CD4-positive, alpha-beta T cell treated with Interleukin-4 for 1 hour (primary cell): ENCODE results near the gene RAP2B.
"Not testable (repeated sequence)": the region's sequence is repeated elsewhere in the genome, so short reads cannot be mapped to it uniquely, and the experiment has no call there.

Source experiments
- DNase-seq, 2 donors: peaks; one replicate each; pipeline ENCODE4 v3.0.0-alpha.2; 2020 to 2022

RAP2B gene

DNA sequence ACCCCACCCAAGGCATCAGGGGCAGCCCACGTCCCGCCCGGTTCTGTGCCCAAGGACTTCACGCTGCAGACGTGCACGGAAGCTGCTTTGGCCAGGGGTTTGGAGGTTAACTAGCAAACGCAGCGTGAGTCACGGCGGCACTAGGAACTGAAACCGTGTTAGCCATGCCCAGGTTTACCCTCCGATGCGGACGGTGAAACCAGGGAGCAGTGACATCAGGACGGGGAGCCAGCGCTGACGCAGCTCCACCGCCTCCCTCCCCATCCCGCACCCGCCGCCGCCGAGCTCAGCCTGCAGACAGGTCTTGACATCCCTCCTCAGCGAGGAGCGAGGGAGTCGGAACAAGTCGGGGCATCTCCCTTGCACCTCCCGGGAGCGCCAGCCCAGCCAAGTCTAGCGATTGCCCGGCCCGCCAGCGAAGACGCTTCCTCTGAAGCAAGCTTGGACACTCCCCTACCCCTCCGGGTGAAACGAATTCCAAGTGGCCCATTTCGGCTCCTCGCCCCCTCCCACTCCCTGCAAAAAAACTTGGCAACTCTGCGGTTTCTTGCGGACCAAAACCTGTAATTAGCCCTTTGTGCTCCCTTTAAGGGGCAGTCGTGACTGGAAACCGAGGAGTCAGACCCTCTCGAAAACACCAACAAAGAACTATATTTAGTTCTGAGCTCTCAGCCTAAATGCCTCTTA is 1.4 kb upstream of the RAP2B start:
- peak; percentile 72 to 85 for DNase-seq

DNA sequence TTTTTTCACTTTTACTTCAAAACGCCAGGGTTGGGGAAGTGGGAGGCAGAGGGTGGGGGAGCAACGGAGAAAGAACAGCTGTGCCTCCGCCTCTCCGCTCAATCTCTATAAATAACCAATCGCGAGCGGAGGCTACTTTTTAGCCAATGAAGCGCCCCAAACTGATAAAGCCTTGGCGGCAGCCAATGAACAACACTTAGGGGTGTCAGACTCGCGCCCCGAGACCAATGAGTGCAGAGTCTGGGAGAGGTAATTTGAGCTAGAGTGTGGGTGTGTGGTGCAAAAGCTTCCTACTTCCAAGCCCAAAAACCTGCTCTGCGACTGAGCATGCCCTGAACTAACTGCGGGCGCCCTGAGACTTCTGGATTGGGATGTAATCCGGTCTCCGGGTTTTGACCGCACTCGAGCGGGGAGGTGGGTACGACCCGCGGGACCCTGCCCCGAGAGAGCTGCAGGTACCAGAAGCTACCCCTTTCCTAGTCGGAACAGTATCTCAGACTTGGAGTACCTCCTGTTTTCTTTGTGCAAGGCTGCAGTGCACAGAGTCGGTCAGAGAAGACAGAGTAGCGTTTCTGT is 800 bp upstream of the RAP2B start:
- peak; percentile 95 to 96 for DNase-seq

DNA sequence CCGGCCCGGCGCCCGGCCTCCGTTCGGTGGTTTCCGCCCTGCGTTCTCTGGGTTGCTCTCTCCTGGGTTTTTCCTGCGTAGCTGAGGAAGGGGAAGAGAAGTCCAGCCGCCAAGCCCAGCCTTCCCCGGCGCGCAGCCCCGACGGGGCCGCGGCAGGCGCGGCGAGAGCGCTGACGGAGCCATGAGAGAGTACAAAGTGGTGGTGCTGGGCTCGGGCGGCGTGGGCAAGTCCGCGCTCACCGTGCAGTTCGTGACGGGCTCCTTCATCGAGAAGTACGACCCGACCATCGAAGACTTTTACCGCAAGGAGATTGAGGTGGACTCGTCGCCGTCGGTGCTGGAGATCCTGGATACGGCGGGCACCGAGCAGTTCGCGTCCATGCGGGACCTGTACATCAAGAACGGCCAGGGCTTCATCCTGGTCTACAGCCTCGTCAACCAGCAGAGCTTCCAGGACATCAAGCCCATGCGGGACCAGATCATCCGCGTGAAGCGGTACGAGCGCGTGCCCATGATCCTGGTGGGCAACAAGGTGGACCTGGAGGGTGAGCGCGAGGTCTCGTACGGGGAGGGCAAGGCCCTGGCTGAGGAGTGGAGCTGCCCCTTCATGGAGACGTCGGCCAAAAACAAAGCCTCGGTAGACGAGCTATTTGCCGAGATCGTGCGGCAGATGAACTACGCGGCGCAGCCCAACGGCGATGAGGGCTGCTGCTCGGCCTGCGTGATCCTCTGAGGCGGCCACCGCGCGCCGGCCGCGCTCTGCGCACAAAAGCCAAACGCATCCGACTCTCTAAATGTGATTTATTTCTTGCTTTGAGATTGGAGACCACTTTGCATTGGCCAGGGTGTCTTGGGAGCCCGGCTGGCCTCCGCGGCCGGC is 727 bp downstream of the RAP2B start:
- peak; percentile 25 to 40 for DNase-seq

DNA sequence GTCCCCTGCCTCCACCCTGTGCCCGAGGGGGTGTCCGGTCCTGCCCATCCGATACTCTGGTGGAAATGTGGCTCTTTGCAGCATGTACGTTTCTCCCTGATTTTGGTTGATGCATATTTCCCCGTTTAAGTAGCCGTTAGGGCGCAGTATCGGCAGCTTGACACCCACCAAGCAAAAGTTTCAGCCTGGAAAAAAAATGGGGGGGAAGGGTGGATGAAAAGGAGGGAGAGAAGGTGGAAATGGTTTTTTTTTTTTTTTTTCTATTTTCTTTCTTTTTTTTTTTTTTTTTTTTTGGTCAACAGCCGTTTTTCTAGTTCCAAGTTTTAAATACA is 1.3 kb downstream of the RAP2B start:
- no peak for DNase-seq

DNA sequence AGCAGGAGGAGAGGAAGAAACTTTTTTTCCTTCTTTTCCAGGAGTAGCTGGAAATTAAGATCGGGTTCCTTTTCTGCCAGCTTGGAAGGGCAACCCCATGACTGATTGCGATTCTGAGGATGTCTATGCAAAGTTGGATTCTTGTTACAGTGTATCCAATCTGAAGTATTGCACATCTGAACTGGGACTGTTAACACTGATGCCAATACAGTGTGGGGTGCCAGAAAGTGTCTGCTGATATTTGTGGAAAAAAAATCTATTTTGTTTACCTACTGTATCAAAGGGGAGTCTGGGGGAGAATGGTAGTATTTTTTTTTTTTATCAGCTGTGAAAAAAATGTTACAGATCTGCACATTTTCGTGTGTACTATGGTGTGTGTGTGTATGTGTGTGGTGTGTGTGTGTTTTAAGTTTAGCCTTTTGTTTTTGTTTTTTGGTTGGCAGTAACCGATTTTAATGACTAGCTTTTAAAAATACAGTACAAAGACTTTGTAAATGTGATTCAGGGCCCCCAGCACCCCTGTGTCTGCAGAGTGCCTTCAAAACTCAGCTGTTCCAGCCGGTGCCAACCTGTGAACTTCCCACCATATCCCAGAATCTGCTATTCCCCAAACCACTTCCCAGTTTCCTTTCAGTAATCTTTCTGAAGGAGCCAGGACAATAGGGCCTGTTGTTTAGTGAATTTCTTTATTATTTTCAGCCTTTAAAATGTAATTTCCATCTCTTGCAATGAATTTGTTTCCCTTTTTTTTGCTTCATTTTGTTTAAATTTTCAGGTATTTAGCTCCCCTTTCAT is 1.9 kb downstream of the RAP2B start:
- peak in 1 of 2 donors; percentile 12 for DNase-seq

DNA sequence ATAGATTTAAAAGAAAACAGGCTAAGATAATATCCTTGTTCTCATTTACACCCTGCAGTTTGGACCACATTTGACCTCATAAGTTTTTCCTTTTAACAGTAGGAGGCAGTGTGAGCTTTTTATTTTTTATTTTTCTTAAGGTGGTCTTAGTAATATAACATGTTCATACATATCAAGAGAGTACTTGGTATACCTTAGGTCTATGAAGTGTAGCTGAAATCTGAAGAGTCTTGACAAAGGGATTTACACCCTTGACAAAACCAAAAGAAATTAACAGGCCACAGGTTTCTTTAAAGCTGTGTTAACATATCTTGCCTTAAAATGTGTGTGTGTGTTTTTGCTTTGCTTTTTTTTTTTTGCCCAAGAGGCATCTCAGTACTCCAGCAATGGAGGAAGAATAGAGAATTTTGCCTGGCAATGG is 3.2 kb downstream of the RAP2B start:
- DNase-seq: peak in 1 of 2 donors; percentile 80

DNA sequence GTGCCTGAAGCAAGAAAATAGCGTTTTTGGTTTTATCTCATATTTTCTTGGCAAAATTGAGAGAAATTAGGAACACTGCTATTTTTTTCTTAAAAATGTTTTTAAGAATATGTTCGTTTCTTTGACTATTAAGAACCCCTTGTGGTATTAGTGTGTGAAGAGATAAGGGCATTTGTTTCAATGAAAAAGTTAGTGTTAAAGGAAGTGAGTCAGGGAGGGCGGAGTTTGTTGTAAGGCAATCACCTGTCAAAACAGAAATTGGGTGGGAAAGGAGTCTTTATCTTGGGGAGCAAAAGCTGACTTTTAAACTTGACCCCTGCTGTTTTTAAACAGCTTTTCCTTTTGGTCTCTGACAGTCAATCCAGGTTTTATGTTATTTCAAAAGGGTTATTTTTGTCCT is 4.2 kb downstream of the RAP2B start:
- DNase-seq: peak; percentile 22 to 66

DNA sequence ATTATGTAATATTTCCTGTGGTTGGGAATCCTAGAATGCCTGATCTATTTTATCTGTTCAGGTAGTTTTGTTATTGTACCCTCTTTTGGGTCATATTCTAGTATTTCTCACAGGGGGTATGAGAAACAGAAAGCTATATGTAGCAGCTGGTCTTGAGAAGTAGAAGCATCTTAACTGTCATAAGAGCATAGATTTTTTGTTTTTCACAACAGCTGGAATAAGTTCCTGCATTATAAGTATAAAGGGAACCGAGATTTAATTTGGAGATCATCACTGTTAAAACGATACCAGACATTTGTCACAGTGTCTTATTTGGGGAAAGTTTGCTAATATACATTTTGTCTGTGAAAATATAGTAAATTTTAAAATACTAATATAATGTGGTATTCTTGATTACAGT is 4.8 kb downstream of the RAP2B start:
- DNase-seq: no peak

DNA sequence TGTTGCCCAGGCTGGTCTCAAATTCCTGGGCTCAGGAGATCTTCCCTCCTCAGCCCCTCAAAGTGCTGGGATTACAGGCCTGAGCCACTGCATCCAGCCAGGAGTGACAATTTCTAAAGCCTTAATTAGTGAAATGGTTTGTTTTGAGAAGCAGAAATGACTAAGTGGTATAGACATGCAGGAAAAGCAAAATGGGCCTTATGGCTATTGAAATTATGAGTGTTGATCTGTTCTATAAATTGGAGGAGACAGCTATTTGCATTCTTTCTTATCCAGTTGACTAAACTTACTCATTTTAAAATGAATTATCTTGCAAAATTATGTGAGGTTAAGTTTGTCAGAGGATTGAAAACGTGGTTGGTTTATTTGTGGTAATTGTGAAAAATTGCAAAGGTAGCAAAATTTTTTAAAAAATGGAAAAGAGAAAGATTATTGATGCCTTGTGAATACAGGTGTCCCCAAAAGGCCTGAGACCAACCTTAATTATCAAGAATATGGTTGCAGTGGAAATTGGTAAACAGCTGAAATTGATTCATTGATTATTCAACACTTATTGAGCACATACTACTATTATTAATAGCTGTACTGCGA is 7.9 kb downstream of the RAP2B start:
- no peak for DNase-seq

DNA sequence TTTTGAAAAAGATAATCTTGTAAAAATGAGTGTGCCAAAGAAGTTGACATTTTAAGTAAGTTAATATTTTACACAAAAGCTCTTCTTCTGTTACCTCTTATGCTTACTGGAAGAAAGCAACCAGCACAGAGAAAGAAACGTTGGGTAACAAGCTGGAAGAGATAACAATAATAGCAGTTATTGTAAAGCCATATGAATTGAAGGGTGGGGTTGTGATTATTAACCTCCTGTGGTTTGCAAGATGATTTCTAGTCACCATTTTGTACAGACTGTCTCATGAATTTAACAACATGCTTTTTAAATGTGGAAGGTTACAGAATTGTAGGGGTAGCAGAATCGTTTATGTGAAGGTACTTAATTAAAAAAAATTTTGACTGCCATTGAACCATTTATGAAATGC is 9.2 kb downstream of the RAP2B start:
- DNase-seq: no peak

DNA sequence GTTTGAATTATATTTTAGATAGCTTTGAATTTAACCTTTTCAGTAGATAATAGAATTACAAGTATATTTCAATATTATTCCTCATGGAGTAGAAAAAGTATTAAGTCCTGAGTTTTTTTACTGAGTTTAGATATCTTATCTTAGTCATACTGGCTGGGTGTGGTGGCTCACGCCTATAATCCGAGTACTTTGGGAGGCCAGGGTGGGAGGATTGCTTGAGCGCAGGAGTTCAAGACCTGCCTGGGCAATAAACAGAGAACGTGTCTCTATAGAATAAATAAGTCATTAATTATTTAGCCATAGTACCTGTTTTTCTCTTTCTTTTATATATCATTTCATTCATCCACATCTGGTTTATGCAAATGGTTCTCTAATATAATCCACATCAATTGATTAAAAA is 9.9 kb downstream of the RAP2B start:
- no peak for DNase-seq

DNA sequence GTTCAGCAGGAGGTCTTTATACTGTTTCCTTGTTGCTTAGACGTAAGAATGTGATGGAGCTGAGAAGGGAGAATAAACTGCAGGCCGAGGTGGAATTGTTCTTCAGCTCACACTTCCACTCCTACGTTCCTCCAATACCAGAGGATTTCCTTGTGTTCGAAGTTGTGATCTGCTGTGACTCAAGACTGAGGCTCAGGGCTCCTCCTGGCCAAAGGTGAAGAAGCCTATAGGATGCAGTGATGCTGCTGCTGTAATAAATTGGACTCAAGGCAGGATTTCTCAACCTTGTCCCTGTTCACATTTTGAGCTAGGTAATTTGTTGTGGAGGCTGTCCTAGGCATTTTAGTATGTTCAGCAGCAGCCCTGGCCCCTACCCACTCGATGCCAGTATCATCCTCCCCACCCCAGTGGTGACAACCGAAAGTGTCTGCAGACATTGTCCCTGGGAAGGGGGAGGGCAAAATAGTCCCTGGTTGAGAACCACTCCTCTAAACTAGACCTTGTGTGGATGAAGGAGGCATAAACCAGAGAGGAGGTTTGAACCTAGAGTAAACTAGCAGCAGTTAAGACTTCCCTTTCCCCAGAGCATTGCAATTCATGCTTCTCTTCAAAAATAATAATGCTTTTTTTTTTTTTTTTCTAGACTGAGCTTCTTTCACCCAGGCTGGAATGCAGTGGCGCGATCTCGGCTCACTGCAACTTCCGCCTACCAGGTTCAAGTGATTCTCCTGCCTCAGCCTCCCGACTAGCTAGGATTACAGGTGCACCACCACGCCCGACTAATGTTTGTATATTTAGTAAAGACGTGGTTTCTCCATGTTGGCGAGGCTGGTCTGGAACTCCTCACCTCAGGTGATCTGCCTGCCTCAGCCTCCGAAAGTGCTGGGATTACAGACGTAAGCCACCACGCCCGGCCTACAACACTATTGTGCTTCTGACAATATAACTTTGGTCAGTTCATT is 11.1 kb downstream of the RAP2B start:
- DNase-seq: no peak

DNA sequence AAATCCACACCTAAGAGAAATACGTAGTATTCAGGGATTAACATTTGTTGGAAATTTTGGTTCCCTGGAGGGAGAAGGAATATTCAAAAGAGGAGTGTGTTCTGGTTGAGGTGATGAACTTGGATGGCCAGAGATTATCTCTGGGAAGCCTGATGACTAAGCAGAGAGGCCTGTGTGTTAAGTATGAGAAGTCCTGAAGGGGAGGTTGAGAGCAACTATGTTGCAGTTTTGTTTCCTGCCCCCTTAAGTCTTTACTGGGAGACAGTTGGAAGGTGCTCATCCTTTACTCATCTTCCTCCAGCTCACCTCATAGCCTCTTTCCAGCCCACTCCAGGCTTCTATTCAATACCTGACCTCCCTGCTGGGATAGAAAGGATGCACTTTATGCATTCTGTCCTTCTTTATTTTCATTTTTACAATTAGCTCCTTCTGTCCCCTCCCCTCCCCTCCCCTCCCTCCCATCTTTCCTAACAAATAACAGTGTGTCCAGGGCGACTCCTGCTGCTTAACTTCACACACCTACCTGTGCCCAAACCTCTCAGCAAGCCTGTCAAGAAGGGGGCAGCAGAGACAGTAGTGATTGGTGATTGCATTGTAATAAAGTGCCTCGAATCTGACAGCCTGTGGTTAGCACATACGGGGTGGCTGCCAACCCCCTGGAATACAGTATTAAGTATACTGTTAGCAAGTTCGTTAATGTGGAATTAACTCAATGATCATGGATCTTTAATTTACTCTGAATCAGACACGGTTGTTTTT is 11.9 kb downstream of the RAP2B start:
- peak; percentile 22 to 45 for DNase-seq

DNA sequence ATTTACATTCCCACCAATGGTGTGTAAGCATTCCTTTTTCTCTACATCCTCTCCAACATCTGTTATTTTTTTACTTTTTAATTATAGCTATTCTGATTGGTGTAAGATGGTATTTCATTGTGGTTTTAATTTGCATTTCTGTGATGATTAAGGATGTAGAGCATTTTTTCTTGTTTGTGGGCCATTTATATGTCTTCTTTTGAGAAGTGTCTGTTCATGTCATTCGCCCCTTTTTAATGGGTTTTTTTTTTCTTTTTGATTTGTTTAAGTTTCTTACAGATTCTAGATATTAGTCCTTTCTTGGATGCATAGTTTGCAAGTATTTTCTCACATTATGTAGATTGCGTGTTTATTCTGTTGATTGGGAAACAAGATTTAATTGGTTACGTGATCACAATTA is 14.2 kb downstream of the RAP2B start:
- DNase-seq: no peak

DNA sequence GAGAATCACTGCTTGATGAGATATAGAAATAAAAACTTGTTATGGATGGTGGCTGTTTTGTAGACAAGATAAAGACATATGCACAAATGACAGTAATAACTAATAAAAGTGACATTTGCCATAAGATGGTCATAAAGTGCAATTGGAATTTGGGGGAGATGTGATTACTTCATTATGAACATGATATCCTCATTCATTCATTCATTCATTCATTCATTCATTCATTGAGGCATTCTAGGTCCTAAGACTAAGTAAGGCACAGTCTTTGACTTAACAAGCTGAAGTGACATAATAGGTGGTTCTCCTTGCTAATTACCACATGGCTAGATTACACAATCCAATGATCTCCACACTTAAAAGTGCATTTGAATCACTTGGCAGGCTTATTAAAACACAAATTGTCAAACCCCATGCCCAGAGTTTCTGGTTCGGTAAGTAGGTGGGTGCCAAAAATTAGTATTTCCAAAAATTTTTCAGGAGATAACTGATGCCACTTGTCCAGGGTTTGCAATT is 18.9 kb downstream of the RAP2B start:
- DNase-seq: no peak

DNA sequence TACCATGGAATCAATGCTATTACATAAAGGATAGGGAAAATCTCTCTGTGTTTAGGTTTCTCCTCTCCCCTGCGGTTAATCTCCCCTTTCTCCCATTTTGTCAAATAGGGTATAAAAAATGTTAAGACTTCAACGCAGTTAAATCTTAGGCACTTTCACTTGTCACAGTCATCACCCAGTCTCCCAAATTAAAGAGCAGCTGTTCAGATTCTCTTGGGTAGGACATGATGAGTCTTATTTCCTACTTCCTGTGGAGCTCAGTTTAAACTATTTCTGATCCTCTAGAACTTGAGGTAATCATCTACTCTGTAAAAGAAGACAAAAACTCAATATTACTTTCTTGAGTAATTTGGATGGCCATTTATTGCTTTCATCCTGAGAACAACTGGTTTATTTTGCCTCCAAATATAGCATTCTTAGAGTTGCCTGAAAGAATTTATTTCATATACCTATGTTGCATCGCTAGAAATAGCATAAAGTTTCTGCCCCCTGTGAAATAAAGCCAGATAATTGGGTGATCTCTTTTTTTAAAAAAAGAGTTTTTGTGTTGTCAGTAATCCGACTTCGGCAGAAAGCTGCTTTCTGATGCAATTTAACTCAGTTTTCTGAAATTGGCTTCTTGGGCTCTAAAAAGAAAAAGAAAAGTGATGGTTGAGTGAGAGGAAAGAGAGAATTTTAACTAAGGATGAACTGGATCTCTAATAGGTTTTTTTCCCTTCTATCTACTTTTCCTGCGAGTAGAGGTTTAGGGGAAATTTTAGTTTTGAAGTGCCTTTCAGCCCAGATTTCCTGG is 20.7 kb downstream of the RAP2B start:
- DNase-seq: no peak

DNA sequence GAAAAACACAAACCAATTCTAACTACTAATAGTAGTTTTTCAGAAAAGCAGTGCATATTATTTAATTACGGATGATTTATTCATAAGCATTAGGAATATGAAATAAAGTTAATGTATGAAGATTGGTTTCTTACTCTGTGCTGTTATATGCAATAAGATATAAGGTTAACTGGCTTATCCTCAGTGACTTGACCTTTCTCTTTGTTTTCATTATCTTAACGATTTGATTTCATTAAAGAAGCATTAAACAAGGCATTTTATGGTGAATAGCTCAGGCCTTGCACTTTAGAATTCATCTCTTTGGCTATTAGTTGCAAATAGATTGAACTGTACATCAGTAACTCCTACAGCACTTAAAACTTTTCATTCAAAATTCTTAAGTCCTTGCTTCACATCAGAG is 28.9 kb downstream of the RAP2B start:
- no peak for DNase-seq

DNA sequence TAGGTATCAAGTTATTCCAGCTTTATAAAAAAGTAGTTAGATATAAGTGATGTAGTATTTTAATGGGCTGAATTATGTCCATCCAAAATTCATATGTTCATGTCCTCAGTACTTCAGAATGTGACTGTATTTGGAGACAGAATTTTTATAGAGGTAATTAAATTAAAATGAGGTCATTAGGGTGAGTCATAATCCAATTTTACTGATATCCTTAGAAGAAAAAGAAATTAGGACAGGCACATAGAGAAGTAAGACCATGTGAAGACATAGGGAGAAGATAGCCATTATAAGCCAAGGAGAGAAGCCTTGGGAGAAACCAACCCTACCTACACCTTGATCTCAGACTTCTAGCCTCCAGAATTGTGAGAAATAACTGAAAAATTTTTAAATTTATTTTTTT is 30.3 kb downstream of the RAP2B start:
- DNase-seq: no peak

DNA sequence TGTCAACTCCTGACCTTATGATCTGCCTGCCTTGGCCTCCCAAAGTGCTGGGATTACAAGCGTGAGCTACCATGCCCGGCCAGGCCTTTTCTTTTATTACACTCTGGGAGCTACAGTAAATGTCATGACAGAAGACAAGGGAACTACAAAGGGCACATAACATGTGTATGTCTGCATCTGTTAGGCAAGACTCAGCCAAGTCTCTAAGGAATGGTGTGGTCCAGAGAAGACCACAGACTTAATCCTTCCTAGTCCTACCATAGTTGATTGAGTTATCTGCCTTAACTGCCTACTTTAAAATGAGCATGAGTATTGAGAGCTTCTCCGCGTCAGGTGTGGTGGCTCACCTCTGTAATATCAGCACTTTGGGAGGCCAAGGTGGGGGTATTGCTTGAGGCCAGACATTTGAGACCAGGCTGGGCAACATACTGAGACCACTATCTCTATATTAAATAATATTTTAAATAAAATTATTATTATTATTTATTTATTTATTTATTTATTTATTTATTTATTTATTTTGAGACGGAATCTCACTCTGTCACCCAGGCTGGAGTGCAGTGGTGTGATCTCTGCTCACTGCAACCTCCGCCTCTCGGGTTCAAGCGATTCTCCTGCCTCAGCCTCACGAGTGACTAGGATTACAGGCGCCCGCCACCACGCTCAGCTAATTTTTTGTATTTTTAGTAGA is 31.9 kb downstream of the RAP2B start:
- not testable (repeated sequence) for DNase-seq
